AG09319 (cell line): ENCODE results near the gene CFAP210.
"Not testable (repeated sequence)": the region's sequence is repeated elsewhere in the genome, so short reads cannot be mapped to it uniquely, and the experiment has no call there.

Source experiments
- DNase-seq: peaks from one replicate; pipeline ENCODE4 v3.0.0-alpha.2; 2010; ENCODE audit warnings: low read depth; ENCODE audit errors: extremely low read depth
- CTCF ChIP-seq: IDR thresholded peaks from 2 replicates; pipeline ENCODE4 v1.5.1; 2011; ENCODE audit warnings: low read depth, mild to moderate bottlenecking, inconsistent platforms, low read length, moderate library complexity

The CFAP210 gene

DNA sequence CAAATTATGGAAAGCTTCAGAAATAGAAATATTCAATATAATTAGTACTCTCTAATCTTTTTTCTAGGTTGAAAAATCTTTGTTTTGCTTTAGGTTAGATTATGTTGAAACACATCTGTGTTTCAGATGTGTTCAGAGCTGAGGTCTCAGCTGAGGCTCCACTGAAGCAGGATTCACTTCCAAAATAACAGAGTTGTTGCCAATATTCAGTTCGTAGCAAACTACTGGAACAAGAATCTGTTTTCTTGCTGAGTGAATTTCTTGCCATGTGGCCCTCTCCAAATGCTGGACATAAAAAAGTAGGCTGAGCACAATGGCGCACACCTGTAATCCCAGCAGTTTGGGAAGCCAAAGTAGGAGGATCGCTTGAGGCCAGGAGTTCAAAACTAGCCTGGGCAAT, 8.8 kb upstream of the CFAP210 start:
- DNase-seq: no peak
- TF ChIP-seq CTCF: no peak

GRCh38 chr2:169699173-169699572, 5.0 kb upstream of the CFAP210 start:
- DNase-seq: not testable (repeated sequence)

DNA sequence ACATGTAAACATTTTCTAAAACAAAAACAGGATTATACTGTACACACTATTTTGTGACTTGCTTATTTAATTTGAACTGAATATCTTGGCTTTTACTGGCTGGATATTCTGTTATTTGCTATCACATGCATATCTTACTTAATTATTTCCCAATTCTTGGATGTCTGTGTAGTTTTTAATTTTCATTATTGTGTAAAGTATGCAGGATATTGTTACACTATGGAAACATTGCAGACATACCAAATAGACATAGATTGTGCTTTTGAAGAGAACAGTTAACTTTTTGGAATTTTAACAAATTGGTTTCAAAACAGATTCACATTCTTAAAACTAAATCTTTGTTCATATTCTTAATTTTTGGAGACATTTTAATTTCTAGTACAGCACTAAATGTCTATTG, 2.2 kb upstream of the CFAP210 start:
- TF ChIP-seq CTCF: no peak
- DNase-seq: no peak

DNA sequence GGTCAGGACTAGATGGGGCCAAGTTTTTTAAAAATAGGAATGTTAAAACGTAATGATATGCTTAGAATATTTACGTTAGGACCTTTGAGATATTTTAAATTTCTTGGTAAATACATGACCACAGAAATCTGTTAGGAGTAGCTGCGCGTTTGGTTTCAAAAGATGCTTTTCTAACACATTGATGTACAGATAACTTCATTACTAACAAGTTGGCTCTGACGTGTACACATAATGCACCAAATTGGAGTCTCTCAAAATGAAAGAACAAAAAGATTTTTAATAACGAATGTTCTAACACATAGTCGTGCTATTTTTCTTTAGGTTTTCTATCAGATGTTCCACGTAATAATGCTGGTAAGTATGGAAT, 672 bp upstream of the CFAP210 start:
- TF ChIP-seq CTCF: no peak
- no peak for DNase-seq

DNA sequence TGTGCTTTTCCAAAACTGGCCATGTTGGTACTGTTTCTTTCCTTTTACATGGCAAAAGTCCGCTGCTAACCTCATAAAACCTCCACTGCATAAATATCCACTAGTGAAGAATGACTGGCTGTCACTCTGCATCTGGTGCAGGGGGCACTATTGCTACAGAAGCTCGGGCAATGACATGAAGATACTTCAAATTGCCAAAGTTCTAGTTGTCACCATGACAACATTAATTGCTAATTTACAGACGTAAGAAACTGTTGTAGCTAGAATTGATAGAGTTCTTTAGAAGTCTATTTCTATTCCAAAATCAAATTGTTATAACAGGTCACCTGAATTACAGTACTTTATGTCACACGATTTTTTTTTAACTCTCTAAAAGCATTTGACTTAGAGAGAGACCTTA, 845 bp downstream of the CFAP210 start:
- no peak for DNase-seq
- TF ChIP-seq CTCF: peak; percentile 5

- no peak for TF ChIP-seq CTCF
- no peak for DNase-seq
Observed at GRCh38 chr2:169692718-169693117, 1.5 kb downstream of the CFAP210 start.

DNA sequence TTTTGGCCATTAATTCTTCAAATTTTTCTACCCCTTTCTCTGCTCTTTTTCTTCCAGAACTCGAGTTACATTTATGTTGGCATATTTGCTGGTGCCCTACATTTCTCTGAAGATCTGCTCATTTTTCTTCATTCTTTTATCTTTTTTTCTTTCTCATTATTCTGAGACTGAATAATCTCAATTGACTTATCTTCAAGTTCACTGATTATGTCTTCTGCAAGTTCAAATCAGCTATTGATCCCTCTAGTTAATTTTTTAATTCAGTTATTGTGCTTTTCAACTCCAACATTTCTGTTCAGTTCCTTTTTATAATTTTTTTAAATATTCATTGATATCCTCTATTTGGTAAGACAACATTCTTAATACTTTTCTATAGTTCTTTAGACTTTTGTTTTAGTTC, 3.2 kb downstream of the CFAP210 start:
- TF ChIP-seq CTCF: no peak
- DNase-seq: no peak

DNA sequence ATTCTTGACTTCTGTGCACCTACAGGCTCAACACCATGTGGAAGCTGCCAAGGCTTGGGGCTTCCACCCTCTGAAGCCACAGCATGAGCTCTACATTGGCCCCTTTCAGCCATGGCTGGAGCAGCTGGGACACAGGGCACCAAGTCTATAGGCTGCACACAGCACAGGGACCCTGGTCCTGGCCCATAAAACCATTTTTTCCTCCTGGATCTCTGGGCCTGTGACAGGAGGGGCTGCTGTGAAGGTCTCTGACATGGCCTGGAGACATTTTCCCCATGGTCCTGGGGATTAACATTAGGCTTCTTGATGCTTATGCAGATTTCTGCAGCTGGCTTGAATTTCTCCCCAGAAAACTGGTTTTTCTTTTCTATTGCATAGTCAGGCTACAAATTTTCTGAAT, 6.3 kb downstream of the CFAP210 start:
- DNase-seq: not testable (repeated sequence)

GRCh38 chr2:169686825-169687224, 7.4 kb downstream of the CFAP210 start:
- DNase-seq: not testable (repeated sequence)

DNA sequence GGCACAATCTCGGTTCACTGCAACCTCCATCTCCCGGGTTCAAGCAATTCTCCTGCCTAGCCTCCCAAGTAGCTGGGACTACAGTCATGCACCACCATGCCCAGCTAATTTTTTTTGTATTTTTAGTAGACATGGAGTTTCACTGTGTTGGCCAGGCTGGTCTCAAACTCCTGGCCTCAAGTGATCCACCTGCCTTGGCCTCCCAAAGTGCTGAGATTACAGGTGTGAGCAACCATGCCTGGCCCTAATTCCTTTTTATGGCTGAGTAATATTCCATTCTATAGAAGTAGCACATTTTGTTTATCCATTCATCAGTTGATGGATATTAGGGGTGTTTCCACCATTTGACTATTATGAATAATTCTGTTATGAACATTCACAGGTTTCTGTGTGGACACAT, 9.5 kb downstream of the CFAP210 start:
- DNase-seq: not testable (repeated sequence)
